ENCODE results near the gene SPATA13. TPM values are rescaled to one million over a fixed set of nuclear protein-coding genes. Genes with fewer than 3 reads are reported as not detected.

The SPATA13 gene
- total RNA-seq, 4 donors from 2014 or later: 10.0 to 24.6 (median 13.4) TPM

- ATAC-seq: no peak
- Histone ChIP-seq H3K36me3 (no peaks in the 10 kb centered on the region), H3K4me3 (no peak overlapping the region), H3K27ac (no peak overlapping the region), H3K4me1 (peaks cover 0 to 34% (median 3%) of the 10 kb centered on the region in 3 donors), H3K27me3 (peaks cover 23% of the 10 kb centered on the region), H3K9me3 (no peaks in the 10 kb centered on the region)
- TF ChIP-seq EP300 (IDR thresholded peaks at IDR 0.05): no peak
- TF ChIP-seq CTCF (IDR thresholded peaks at IDR 0.05): no peak
- no peak for TF ChIP-seq POLR2A (IDR thresholded peaks at IDR 0.05)
- WGBS, 2 donors (ENCODE audit: low coverage in 1 of 2): 70 to 100% methylated on average over 2 of the region's 2 CpGs
Observed at GRCh38 chr13:24166561-24166960, 6.0 kb downstream of the SPATA13 start.

- Histone ChIP-seq H3K9me3 (no peaks in the 10 kb centered on the region), H3K4me3 (no peak overlapping the region), H3K36me3 (no peaks in the 10 kb centered on the region), H3K27me3 (peaks cover 11% of the 10 kb centered on the region), H3K27ac (peak overlapping the region in 3 of 4 donors; percentile 2 to 52 (median 31)), H3K4me1 (peaks cover 0 to 21% (median 0%) of the 10 kb centered on the region in 3 donors)
- TF ChIP-seq POLR2AphosphoS5 (IDR thresholded peaks at IDR 0.05) (no peak), EP300 (IDR thresholded peaks at IDR 0.05) (no peak), CTCF (IDR thresholded peaks at IDR 0.05) (no peak), POLR2A (IDR thresholded peaks at IDR 0.05) (no peak)
- 25 to 46% methylated on average over 6 of the region's 6 CpGs for WGBS, 2 donors (ENCODE audit: low coverage in 1 of 2)
- ATAC-seq: no peak
Observed at GRCh38 chr13:24167666-24168391, 7.3 kb downstream of the SPATA13 start.

- H3K4me3 ChIP-seq: no peak overlapping the region
- TF ChIP-seq EP300 (IDR thresholded peaks at IDR 0.05) (no peak), CTCF (IDR thresholded peaks at IDR 0.05) (no peak), POLR2A (IDR thresholded peaks at IDR 0.05) (no peak), POLR2AphosphoS5 (IDR thresholded peaks at IDR 0.05) (no peak)
- no peaks in the 10 kb centered on the region for H3K9me3 ChIP-seq
- peaks cover 7% of the 10 kb centered on the region for H3K27me3 ChIP-seq
- H3K36me3 ChIP-seq: no peaks in the 10 kb centered on the region
- peak overlapping the region in 2 of 4 donors; percentile 2 to 52 for H3K27ac ChIP-seq
- H3K4me1 ChIP-seq: peaks cover 0 to 17% (median 0%) of the 10 kb centered on the region in 3 donors
- no peak for ATAC-seq
- 57 to 82% methylated on average over 5 to 6 of the region's 6 CpGs for WGBS, 2 donors (ENCODE audit: low coverage in 1 of 2)
Observed at GRCh38 chr13:24168392-24168750, 7.9 kb downstream of the SPATA13 start.

- H3K27ac ChIP-seq: peak overlapping the region in 2 of 4 donors; percentile 39 to 52
- 35 to 61% methylated on average over 2 to 5 of the region's 5 CpGs for WGBS, 2 donors (ENCODE audit: low coverage in 1 of 2)
- TF ChIP-seq EP300 (IDR thresholded peaks at IDR 0.05) (no peak), POLR2AphosphoS5 (IDR thresholded peaks at IDR 0.05) (peak; percentile 16), CTCF (IDR thresholded peaks at IDR 0.05) (no peak)
- no peak overlapping the region for H3K4me3 ChIP-seq
- H3K27me3 ChIP-seq: peaks cover 7% of the 10 kb centered on the region
- ATAC-seq: no peak
- peaks cover 0 to 17% (median 0%) of the 10 kb centered on the region in 3 donors for H3K4me1 ChIP-seq
- H3K9me3 ChIP-seq: no peaks in the 10 kb centered on the region
- H3K36me3 ChIP-seq: no peaks in the 10 kb centered on the region
Observed at GRCh38 chr13:24168979-24169378, 8.5 kb downstream of the SPATA13 start.

GRCh38 chr13:24172071-24172470 is 11.6 kb downstream of the SPATA13 start:
- ATAC-seq: no peak
- 89 to 97% methylated on average over 4 of the region's 4 CpGs for WGBS, 2 donors (ENCODE audit: low coverage in 1 of 2)
- TF ChIP-seq CTCF (IDR thresholded peaks at IDR 0.05) (no peak), EP300 (IDR thresholded peaks at IDR 0.05) (no peak), POLR2A (IDR thresholded peaks at IDR 0.05) (no peak), POLR2AphosphoS5 (IDR thresholded peaks at IDR 0.05) (no peak)
- Histone ChIP-seq H3K36me3 (no peaks in the 10 kb centered on the region), H3K4me1 (peaks cover 0 to 17% (median 0%) of the 10 kb centered on the region in 3 donors), H3K27ac (no peak overlapping the region), H3K27me3 (no peaks in the 10 kb centered on the region), H3K9me3 (no peaks in the 10 kb centered on the region), H3K4me3 (no peak overlapping the region)
